Osteoblast (primary cell): ENCODE measurements around the gene DDR1. TPM values are rescaled to one million over a fixed set of nuclear protein-coding genes. Genes with fewer than 3 reads are reported as not detected.

Experiments
- DNase-seq: peaks from one replicate; pipeline ENCODE4 v3.0.0; 2011; ENCODE audit warnings: low spot score, mixed read lengths; ENCODE audit not compliant: insufficient read length; ENCODE audit errors: missing footprints
- H2AFZ ChIP-seq: 2 replicates; pipeline ENCODE4 v1.6.0; 2011; ENCODE audit warnings: mild to moderate bottlenecking, low read length
- H3K27ac ChIP-seq: 2 replicates; pipeline ENCODE4 v1.5.1; 2011; ENCODE audit warnings: mild to moderate bottlenecking, low read depth, low read length, moderate library complexity
- H3K27me3 ChIP-seq: 2 replicates; pipeline ENCODE4 v1.6.0; 2012; ENCODE audit warnings: mild to moderate bottlenecking, control low read depth, inconsistent platforms, low read length, moderate library complexity; ENCODE audit not compliant: insufficient read depth
- H3K36me3 ChIP-seq: 2 replicates; pipeline ENCODE4 v1.5.1; 2011; ENCODE audit warnings: mild to moderate bottlenecking, low read length, control low read depth, moderate library complexity; ENCODE audit not compliant: insufficient read depth
- H3K4me1 ChIP-seq: 2 replicates; pipeline ENCODE4 v1.5.1; 2011; ENCODE audit warnings: mild to moderate bottlenecking, low read length, control low read depth, moderate library complexity; ENCODE audit not compliant: insufficient read depth
- H3K4me2 ChIP-seq: 2 replicates; pipeline ENCODE4 v1.6.0; 2011; ENCODE audit warnings: mild to moderate bottlenecking, low read length; ENCODE audit not compliant: insufficient read depth
- H3K4me3 ChIP-seq: fragments of 200-600 bp; sonication (generic); 3 replicates; pipeline ENCODE4 v1.5.1; 2012; ENCODE audit warnings: mild to moderate bottlenecking, low read length, inconsistent platforms; ENCODE audit not compliant: insufficient read depth
- H3K79me2 ChIP-seq: 2 replicates; pipeline ENCODE4 v1.6.0; 2012; ENCODE audit warnings: mild to moderate bottlenecking, low read length, control low read depth, inconsistent platforms; ENCODE audit not compliant: insufficient read depth
- H3K9me3 ChIP-seq: 2 replicates; pipeline ENCODE4 v1.5.1; 2011; ENCODE audit warnings: low read depth, low read length, control low read depth
- H4K20me1 ChIP-seq: 2 replicates; pipeline ENCODE4 v1.6.0; 2012; ENCODE audit warnings: mild to moderate bottlenecking, low read length, control low read depth; ENCODE audit not compliant: insufficient read depth
- total RNA-seq: library from RNA; depleted of rRNA; stranded (reverse); fragments of >200 nt; gene quantifications from 2 replicates; pipeline ENCODE4 v1.2.3, GENCODE V29; 2012
- TF ChIP-seq, protein P1 (sequence below): IDR thresholded peaks from 2 replicates; pipeline ENCODE4 v1.5.1; 2011; ENCODE audit warnings: mild to moderate bottlenecking, low read depth, low read length, moderate library complexity; ENCODE audit errors: extremely low read depth

The DDR1 gene
- total RNA-seq, 1 donor = 22.4 TPM

DNA sequence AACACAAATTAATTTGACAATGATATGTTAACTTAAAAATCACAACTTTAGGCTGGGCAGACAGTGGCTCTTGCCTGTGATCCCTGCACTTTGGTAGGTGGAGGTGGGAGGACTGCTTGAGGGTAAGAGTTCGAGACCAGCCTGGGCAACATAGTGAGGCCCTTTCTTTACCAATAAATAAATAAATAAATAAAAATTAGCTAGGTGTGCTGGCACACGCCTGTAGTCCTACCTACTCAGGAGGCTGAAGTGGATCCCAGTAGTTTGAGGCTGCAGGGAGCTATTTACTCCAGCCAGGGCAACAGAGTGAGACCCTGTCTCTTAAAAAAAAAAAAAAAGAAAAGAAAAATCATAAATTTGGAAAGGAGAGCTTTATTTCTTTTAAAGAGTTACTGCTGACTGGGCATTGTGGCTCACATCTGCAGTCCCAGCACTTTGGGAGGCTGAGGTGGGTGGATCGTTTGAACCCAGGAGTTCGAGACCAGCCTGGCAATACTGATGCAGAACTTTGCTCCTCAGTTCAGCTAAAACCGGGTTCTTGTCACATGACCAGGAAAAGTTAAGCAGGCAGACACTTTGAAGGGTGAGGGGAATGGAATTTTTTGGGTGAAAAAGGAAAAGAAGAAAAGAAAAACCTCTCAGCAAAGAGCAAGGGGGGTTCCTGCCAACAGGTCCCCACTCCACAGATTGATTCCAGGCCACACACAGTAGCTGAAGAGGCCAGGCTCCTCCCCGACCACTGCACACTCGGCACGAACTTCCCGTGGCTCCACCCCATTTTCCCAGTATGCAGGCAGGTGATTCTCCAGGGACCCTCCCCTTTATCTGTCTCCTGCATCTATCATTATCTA lies 44.0 kb upstream of the DDR1 start:
- Histone ChIP-seq H3K4me2 (no peak overlapping the region), H3K4me3 (no peak overlapping the region), H2AFZ (no peak overlapping the region), H4K20me1 (no peaks in the 10 kb centered on the region), H3K36me3 (no peaks in the 10 kb centered on the region), H3K79me2 (no peaks in the 10 kb centered on the region), H3K27me3 (no peaks in the 10 kb centered on the region), H3K9me3 (no peaks in the 10 kb centered on the region), H3K27ac (no peak overlapping the region), H3K4me1 (peaks cover 41% of the 10 kb centered on the region)
- TF ChIP-seq, protein P1, sequence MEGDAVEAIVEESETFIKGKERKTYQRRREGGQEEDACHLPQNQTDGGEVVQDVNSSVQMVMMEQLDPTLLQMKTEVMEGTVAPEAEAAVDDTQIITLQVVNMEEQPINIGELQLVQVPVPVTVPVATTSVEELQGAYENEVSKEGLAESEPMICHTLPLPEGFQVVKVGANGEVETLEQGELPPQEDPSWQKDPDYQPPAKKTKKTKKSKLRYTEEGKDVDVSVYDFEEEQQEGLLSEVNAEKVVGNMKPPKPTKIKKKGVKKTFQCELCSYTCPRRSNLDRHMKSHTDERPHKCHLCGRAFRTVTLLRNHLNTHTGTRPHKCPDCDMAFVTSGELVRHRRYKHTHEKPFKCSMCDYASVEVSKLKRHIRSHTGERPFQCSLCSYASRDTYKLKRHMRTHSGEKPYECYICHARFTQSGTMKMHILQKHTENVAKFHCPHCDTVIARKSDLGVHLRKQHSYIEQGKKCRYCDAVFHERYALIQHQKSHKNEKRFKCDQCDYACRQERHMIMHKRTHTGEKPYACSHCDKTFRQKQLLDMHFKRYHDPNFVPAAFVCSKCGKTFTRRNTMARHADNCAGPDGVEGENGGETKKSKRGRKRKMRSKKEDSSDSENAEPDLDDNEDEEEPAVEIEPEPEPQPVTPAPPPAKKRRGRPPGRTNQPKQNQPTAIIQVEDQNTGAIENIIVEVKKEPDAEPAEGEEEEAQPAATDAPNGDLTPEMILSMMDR = no peak
- no peak for DNase-seq

DNA sequence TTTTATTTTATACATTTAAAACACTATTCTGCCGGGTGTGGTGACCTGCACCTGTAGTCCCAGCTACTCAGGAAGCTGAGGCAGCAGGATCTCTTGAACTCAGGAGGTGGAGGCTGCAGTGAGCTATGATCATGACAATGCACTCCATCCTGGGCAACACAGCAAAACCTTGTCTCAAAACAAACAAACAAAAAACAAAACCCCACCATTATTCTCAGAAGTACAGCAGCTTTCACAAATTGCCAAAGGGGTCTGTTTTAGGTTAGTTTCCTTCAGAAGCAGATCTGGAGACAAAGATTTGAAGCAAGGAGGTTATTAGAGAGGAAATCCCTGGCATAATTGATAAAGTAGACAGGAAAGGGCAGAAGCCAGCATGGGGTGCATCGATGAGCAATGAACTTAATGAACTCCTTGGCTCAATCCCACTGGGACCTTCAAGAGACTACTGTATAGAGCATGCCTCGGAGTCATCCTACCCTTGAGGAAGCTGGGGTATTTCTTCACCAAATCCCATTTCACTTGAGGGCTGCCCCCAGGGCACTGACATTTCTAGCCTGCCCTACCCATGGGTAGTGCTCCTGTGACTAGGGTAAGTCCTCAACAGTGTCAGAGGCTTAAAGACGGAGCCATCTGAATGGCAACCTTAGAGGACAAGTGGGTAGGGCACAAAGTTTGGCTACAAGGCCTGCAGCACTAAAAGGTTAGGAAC lies 43.2 kb upstream of the DDR1 start:
- peaks cover 39% of the 10 kb centered on the region for H3K4me1 ChIP-seq
- TF ChIP-seq, protein P1 = no peak
- no peaks in the 10 kb centered on the region for H3K79me2 ChIP-seq
- DNase-seq = peak; percentile 78
- no peak overlapping the region for H2AFZ ChIP-seq
- H3K4me3 ChIP-seq = no peak overlapping the region
- no peaks in the 10 kb centered on the region for H3K36me3 ChIP-seq
- H3K9me3 ChIP-seq = no peaks in the 10 kb centered on the region
- H3K27ac ChIP-seq = no peak overlapping the region
- H4K20me1 ChIP-seq = no peaks in the 10 kb centered on the region
- H3K27me3 ChIP-seq = no peaks in the 10 kb centered on the region
- H3K4me2 ChIP-seq = no peak overlapping the region

DNA sequence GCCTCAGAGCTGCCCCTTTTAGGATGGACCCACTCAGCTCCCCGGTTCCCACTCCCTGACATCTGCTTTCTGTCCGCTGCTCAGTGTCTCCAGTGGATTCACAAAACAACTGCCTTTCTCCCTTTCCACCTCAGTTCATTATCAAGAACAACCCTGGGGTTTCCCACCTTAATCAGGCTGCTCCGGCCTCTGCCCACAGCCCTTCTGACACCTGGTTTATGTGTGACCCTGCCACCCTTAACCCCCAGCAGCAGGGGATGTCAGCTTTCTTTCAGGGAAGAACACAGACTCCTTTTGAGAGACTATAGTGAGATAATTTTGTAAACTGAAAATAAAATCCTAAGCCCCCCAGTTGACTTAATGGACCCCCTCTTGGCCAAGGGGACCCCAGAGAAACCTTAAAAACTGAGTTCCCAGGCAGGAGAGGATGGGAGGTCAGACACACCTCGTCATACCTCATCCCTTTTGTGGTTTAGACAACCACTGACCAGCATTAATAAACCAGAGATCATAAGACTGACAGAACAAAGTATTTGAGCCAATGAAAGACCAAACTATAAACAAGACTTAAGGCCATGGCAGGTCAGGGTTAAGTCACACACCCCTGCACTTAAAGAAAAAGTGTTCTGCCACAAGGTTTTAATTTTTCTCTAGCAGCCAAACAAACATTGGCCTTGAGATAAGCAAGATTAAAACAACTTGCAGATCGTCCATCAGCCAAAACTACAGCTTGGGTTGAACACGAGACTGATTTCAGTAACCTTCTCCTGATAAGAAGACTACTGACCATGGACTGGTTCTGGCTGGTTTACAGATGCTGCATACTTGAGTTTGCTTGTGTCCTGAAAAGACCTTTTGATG lies 42.4 kb upstream of the DDR1 start:
- Histone ChIP-seq H3K4me1 (peaks cover 31% of the 10 kb centered on the region), H2AFZ (no peak overlapping the region), H3K9me3 (no peaks in the 10 kb centered on the region), H4K20me1 (no peaks in the 10 kb centered on the region), H3K27ac (no peak overlapping the region), H3K4me3 (no peak overlapping the region), H3K79me2 (no peaks in the 10 kb centered on the region), H3K27me3 (no peaks in the 10 kb centered on the region), H3K4me2 (no peak overlapping the region), H3K36me3 (no peaks in the 10 kb centered on the region)
- TF ChIP-seq, protein P1 = no peak
- DNase-seq = peak; percentile 38
